Adrenal gland (tissue), 5 donors: ENCODE measurements around the gene USP3.

Source experiments
- CTCF ChIP-seq, 6 experiments: fragments of 450-650 bp in 4 of 6; fragments of 200-600 bp in 2 of 6; sonication (generic) in 1 of 6; IDR thresholded peaks; 1 replicate in 5 of 6; 2 replicates in 1 of 6; pipeline versions ENCODE4 v1.5.1 to v1.8.0; 2016 to 2021; ENCODE audit warnings: antibody characterized with exemption in 6 of 6, mild to moderate bottlenecking in 2 of 6, moderate library complexity in 1 of 6
- POLR2A ChIP-seq, 2 donors: fragments of 450-650 bp; IDR thresholded peaks; one replicate each; pipeline ENCODE4 v1.6.1; 2017; ENCODE audit warnings: antibody characterized with exemption in 2 of 2, mild to moderate bottlenecking in 2 of 2, moderate library complexity in 1 of 2
- donor health status: DM: no; HTN: no; CAD: no.

DNA sequence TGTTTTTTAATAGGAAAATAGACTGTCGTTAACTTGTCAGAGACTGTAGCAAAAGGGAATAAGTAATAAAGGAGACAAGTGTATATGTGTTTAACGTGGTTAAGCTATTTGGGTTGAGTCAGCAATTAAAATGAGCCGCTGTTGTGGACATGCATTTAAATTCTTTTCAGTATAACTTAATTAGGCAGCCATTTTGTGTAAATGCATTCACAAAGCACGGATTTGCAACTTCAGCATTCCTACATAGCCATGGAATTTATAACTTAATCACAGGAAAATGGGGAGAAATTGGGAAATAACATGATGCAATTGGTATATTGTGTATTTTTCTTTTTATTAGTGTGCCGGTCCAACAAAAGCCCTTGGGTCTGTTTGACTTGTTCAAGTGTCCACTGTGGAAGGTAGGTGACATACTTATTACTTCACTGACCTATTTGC is 27.9 kb downstream of the USP3 start:
- TF ChIP-seq CTCF (IDR thresholded peaks at IDR 0.05) (no peak), POLR2A (IDR thresholded peaks at IDR 0.05) (no peak)
